Activated CD4-positive, alpha-beta T cell treated with anti-CD3 and anti-CD28 coated beads, Interleukin-2, amount 10 ng/mL, durations not matched to agents 7 days and 5 days (primary cell): ENCODE measurements around the gene MT2A. TPM values are rescaled to one million over a fixed set of nuclear protein-coding genes. Genes with fewer than 3 reads are reported as not detected.
"Not testable (repeated sequence)": the region's sequence is repeated elsewhere in the genome, so short reads cannot be mapped to it uniquely, and the experiment has no call there.

Experiments
- CTCF ChIA-PET: fragments of 350-600 bp; sonication (Branson Sonifier 250); formaldehyde crosslinking; loops from one replicate; lab custom pipeline; 2021; ENCODE audit warnings: antibody characterized with exemption; lab: Charles Lee
- POLR2A ChIA-PET: fragments of 350-600 bp; sonication (Branson Sonifier 250); formaldehyde crosslinking; loops from one replicate; lab custom pipeline; 2021; ENCODE audit warnings: antibody characterized with exemption; lab: Charles Lee
- DNase-seq: peaks from one replicate; pipeline ENCODE4 v3.0.0-alpha.2; 2020
- H3K27ac Mint-ChIP-seq: one replicate; pipeline ENCODE4 v1.8.0; 2021; ENCODE audit warnings: mild to moderate bottlenecking, moderate library complexity, mixed read lengths
- H3K27me3 Mint-ChIP-seq: one replicate; pipeline ENCODE4 v1.8.0; 2021; ENCODE audit warnings: mixed read lengths
- H3K36me3 Mint-ChIP-seq: one replicate; pipeline ENCODE4 v1.8.0; 2021; ENCODE audit warnings: low read depth, mixed read lengths
- H3K4me1 Mint-ChIP-seq: one replicate; pipeline ENCODE4 v1.8.0; 2021; ENCODE audit warnings: mixed read lengths
- H3K4me3 Mint-ChIP-seq: one replicate; pipeline ENCODE4 v1.8.0; 2021; ENCODE audit warnings: mild to moderate bottlenecking, moderate library complexity, mixed read lengths
- H3K9me3 Mint-ChIP-seq: one replicate; pipeline ENCODE4 v1.8.0; 2021; ENCODE audit warnings: mixed read lengths
- total RNA-seq, 2 experiments: library from RNA; stranded (reverse); gene quantifications; one replicate each; pipeline ENCODE4 v1.2.3, GENCODE V29; 2021

MT2A gene
- total RNA-seq, 2 experiments from 2014 or later: 146 to 268 TPM

DNA sequence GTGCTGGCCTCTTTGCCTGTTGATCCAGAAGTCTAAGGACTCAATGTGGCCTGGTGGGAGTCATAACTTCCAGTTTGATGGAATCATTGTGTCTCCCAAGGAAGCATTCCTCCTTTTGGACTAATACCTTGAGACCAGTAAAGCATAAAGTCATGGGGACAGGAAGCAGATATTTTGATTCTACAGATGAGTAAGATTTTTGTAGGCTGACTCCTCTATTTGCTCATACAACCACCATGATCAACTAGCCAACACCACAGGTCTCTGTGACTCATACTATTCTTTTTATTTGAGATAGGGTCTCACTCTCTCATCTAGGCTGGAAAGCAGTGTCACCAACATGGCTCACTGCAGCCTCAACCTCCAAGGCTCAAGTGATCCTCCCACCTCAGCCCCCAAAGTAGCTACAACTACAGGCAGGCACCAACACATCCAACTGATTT lies 6.2 kb downstream of the MT2A start:
- Mint-ChIP-seq H3K27ac (no peak overlapping the region), H3K9me3 (peaks cover 2% of the 10 kb centered on the region), H3K27me3 (peaks cover 11% of the 10 kb centered on the region), H3K4me1 (peaks cover 64% of the 10 kb centered on the region), H3K36me3 (no peaks in the 10 kb centered on the region), H3K4me3 (no peak overlapping the region)
- ChIA-PET CTCF (interaction anchor here (0.8 to 1.5 kb wide), 2 partner anchors 9 to 10 kb away, joined by 4 read pairs; no protein-coding TSS in a partner anchor), POLR2A (no interaction called here)
- DNase-seq: no peak

DNA sequence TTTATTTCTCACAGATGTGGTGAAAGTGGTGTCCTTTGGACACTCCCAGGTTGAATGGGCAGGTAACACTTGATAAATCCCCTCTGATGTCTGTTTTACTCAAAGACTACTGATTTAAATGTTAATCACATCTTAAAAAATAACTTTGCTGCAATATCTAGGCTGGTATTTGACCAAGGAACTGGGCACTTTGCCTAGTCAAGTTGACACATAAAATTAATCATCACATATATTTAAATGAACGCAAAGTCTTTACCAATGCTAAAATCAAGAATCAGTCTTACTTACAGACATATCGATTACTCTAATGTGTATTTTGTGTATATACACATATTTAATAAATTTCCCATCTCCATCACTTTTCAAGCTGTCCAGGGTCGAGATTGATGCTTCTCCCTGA lies 7.0 kb downstream of the MT2A start:
- Mint-ChIP-seq H3K4me1 (peaks cover 60% of the 10 kb centered on the region), H3K27me3 (peaks cover 15% of the 10 kb centered on the region), H3K4me3 (no peak overlapping the region), H3K36me3 (no peaks in the 10 kb centered on the region), H3K27ac (no peak overlapping the region), H3K9me3 (peaks cover 2% of the 10 kb centered on the region)
- ChIA-PET POLR2A (no interaction called here), CTCF (interaction anchor here (1.5 kb wide), 1 partner anchor 8 kb away, joined by 4 read pairs; no protein-coding TSS in a partner anchor)
- DNase-seq: no peak

DNA sequence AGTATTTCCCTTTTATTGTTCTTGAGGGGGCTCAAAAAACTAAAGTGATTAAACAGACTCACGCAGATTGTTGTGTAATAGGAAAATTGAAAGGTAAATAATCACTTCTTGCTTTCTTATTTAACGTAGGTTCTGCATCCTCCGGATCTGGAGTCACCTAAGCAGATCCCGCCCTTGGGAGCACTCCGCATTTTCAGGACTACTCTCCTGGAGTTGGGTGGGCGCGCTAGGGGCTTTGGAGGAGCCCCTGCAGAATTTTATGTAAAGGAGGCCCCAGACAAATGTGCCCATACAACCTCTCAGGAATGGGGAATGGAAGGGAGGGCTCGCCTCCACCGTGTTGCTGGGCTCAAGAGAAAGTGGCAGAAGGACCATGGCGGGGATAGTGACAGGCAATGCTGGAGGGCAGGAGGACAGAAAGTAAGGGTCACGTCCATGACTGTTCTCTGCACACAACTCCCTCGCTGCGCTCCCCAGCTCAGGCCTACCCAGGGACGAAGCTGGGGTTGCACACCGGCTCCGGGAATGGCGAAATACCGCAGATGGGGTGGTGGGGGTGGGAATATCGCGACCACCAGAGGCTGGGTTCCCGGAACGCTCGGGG lies 8.3 kb downstream of the MT2A start:
- no peak for DNase-seq
- ChIA-PET CTCF (interaction anchor here (1.2 kb wide), 1 partner anchor 12 kb away, joined by 4 read pairs; no protein-coding TSS in a partner anchor), POLR2A (no interaction called here)
- H3K27me3 Mint-ChIP-seq: peaks cover 17% of the 10 kb centered on the region
- H3K36me3 Mint-ChIP-seq: no peaks in the 10 kb centered on the region
- peaks cover 46% of the 10 kb centered on the region for H3K4me1 Mint-ChIP-seq
- peak overlapping the region; percentile 39 for H3K27ac Mint-ChIP-seq
- peak overlapping the region; percentile 69 for H3K4me3 Mint-ChIP-seq
- peaks cover 2% of the 10 kb centered on the region for H3K9me3 Mint-ChIP-seq

DNA sequence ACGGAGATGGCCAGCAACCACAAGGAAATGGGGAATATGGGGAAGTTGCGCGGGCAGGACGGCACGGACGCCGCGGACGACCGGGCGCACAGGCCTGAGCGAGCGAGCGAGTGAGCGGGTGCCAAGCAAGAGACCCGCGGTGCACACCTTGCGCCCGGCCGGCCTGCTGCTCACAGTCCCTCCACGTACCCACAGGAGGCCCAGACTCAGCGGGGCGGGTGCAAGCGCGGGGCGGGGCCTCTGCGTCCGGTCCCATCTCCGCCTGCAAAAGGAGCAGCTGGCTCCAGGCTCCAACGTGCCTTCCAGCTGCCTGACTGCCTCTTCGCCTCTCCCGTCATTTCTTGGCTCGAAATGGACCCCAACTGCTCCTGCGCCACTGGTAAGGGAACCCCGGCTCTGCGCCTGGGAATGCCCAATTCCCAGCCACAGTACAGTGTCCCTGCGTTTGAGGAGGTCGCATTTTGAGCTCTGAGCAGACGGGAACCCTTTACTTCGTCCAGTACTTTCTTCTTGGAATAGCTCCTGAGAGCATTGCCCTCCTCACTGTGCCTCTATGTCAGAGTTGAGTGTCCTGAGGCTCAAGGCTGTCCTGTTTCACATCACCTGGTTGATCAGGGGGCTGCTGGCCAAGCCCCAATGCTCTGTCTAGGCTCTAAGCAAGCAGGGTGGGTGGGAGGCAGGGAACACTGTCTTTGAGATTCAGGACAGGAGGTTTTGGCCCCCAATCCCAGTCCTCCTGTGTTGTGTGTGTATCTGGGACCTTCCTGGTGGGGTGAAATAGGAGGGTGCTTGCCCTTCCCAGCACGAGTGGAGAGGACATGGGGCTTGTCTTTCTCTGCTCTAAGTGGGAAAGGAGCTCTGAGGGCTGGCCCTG lies 9.1 kb downstream of the MT2A start:
- ChIA-PET POLR2A (no interaction called here), CTCF (interaction anchor here (1.0 to 2.1 kb wide), 6 partner anchors 9 to 242 kb away, joined by 3 to 9 read pairs (median 4); partner anchors contain the start of gene MT2A)
- Mint-ChIP-seq H3K27me3 (peaks cover 18% of the 10 kb centered on the region), H3K4me1 (peaks cover 43% of the 10 kb centered on the region), H3K27ac (peak overlapping the region; percentile 14), H3K4me3 (peak overlapping the region; percentile 69), H3K36me3 (no peaks in the 10 kb centered on the region), H3K9me3 (peaks cover 2% of the 10 kb centered on the region)
- peak; percentile 73 for DNase-seq

DNA sequence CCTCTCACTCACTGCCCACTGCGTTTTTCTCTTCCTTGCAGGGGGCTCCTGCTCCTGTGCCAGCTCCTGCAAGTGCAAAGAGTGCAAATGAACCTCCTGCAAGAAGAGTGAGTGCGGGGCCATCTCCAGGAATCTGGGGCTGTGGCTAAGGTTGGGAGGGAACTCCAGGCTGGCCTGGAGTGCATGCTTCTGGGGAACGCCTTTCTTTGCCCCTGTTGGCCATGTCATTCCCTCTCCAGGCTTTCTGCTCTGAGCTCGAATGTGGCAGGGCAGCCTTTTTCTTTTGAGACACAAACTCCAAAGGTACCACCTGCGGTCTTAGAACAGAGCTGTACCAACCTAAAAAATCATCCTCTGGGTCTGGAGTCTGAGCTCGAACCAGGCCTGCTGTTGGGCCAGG lies 9.8 kb downstream of the MT2A start:
- H3K4me3 Mint-ChIP-seq: no peak overlapping the region

DNA sequence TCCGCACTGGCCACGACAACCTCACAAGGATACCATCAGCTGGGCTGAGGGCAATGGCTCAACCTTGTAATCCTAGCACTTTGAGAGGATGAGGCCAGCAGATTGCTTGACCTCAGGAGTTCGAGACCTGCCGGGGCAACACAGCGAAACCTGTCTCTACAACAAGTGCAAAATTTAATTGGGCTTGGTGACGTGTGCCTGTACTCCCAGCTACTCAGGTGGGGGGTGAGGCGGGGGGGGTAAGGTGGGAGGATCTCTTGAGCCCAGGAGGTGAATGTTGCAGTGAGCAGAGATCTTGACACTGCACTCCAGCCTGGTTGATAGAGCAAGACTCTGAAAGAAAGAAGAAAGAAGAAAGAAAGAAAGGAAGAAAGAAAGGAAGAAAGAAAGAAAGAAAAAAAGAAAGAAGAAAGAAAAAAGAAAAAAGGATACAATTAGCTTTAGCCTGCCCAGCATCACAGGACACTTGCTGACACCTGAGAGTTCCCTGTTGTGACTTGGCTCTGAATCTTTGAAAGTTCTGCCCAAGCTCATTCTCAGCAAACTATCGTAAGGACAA lies 12.0 kb downstream of the MT2A start:
- Mint-ChIP-seq H3K4me1 (peaks cover 30% of the 10 kb centered on the region), H3K4me3 (no peak overlapping the region), H3K36me3 (no peaks in the 10 kb centered on the region), H3K27ac (no peak overlapping the region), H3K9me3 (no peaks in the 10 kb centered on the region), H3K27me3 (peaks cover 23% of the 10 kb centered on the region)
- POLR2A ChIA-PET: no interaction called here
- CTCF ChIA-PET: interaction anchor here (0.5 to 1.1 kb wide), 3 partner anchors 16 to 903 kb away, joined by 3 read pairs; no protein-coding TSS in a partner anchor
- no peak for DNase-seq

More for the DNA sequence above, 9.8 kb downstream of the MT2A start:
- DNase-seq: no peak
- peaks cover 18% of the 10 kb centered on the region for H3K27me3 Mint-ChIP-seq
- H3K4me1 Mint-ChIP-seq: peaks cover 42% of the 10 kb centered on the region
- peak overlapping the region; percentile 14 for H3K27ac Mint-ChIP-seq
- peaks cover 2% of the 10 kb centered on the region for H3K9me3 Mint-ChIP-seq
- no peaks in the 10 kb centered on the region for H3K36me3 Mint-ChIP-seq
- CTCF ChIA-PET: interaction anchor here (1.0 to 2.1 kb wide), 5 partner anchors 10 to 241 kb away, joined by 3 to 9 read pairs (median 4); partner anchors contain the start of gene MT2A
- POLR2A ChIA-PET: no interaction called here

DNA sequence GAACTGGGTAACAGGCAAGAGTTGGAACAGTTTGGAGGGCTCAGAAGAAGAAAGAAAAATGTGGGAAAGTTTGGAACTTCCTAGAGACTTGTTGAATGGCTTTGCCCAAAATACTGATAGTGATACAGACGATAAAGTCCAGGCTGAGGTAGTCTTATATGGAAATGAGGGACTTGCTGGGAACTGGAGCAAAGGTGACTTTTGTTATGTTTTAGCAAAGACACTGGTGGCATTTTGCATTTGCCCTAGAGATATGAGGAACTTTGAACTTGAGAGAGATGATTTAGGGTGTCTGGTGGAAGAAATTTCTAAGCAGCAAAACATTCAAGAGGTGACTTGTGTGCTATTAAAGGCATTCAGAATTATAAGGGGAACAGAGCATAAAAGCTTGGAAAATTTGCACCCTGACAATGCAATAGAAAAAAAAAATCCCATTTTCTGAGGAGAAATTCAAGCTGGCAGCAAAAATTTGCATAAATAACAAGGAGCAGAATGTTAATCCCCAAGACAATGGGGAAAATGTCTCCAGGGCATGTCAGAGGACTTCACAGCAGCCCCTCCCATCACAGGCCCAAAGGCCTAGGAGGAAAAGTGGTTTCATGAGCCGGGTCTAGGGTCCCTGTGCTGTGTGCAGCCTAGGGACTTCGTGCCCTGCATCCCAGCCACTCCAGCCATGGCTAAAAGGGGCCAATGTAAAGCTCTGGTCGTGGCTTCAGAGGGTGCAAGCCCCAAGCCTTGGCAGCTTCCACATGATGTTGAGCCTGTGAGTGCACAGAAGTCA lies 13.5 kb downstream of the MT2A start:
- H3K9me3 Mint-ChIP-seq, CTCF ChIA-PET, H3K4me3 Mint-ChIP-seq, H3K27ac Mint-ChIP-seq, DNase-seq, H3K36me3 Mint-ChIP-seq, POLR2A ChIA-PET: not testable (repeated sequence)
- H3K27me3 Mint-ChIP-seq: peaks cover 24% of the 10 kb centered on the region
- peaks cover 39% of the 10 kb centered on the region for H3K4me1 Mint-ChIP-seq

DNA sequence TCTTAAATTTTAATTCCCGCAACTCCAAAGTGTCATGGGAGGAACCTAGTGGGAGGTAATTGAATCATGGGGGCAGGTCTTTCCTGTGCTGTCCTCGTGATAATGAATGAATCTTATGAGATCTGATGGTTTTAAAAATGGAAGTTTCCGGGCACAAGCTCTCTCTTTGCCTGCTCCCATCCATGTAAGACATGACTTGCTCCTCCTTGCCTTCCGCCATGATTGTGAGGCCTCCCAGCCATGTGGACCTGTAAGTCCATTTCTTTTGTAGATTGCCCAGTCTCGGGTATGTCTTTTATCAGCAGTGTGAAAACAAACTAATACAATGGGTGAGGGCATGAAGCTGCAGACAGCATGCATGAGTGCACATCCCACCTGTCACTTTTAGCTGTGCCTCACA lies 14.8 kb downstream of the MT2A start:
- POLR2A ChIA-PET, H3K4me3 Mint-ChIP-seq, H3K36me3 Mint-ChIP-seq, DNase-seq, H3K9me3 Mint-ChIP-seq: not testable (repeated sequence)
- CTCF ChIA-PET: interaction anchor here (0.8 to 1.9 kb wide), 6 partner anchors 8 to 79 kb away, joined by 3 to 6 read pairs (median 4); partner anchors contain the start of gene MT2A
- Mint-ChIP-seq H3K27me3 (peaks cover 19% of the 10 kb centered on the region), H3K27ac (peak overlapping the region; percentile 67), H3K4me1 (peaks cover 33% of the 10 kb centered on the region)

DNA sequence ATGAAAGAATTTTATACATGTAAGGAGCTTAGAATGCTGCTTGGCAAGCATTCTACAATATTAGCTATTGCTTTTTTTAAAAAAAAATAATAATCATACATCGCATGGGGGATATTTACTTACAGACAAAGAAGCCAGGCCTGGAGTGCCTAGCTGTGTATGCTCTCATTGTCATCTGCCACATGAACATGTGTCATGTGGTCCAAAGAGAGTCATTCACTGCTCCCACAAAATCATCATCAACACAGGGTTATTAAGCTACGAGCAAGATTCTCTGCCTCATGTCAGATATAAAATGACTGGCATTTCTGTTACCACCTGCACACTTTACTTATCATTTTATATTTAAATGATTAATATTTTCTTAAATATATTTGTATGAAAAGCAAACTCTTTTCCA lies 15.3 kb downstream of the MT2A start:
- DNase-seq: no peak
- CTCF ChIA-PET: interaction anchor here (0.8 to 1.9 kb wide), 6 partner anchors 8 to 78 kb away, joined by 3 to 6 read pairs (median 4); partner anchors contain the start of gene MT2A
- H3K27ac Mint-ChIP-seq: peak overlapping the region; percentile 67
- no peaks in the 10 kb centered on the region for H3K9me3 Mint-ChIP-seq
- peaks cover 16% of the 10 kb centered on the region for H3K27me3 Mint-ChIP-seq
- no peaks in the 10 kb centered on the region for H3K36me3 Mint-ChIP-seq
- POLR2A ChIA-PET: no interaction called here
- peaks cover 28% of the 10 kb centered on the region for H3K4me1 Mint-ChIP-seq
- no peak overlapping the region for H3K4me3 Mint-ChIP-seq

DNA sequence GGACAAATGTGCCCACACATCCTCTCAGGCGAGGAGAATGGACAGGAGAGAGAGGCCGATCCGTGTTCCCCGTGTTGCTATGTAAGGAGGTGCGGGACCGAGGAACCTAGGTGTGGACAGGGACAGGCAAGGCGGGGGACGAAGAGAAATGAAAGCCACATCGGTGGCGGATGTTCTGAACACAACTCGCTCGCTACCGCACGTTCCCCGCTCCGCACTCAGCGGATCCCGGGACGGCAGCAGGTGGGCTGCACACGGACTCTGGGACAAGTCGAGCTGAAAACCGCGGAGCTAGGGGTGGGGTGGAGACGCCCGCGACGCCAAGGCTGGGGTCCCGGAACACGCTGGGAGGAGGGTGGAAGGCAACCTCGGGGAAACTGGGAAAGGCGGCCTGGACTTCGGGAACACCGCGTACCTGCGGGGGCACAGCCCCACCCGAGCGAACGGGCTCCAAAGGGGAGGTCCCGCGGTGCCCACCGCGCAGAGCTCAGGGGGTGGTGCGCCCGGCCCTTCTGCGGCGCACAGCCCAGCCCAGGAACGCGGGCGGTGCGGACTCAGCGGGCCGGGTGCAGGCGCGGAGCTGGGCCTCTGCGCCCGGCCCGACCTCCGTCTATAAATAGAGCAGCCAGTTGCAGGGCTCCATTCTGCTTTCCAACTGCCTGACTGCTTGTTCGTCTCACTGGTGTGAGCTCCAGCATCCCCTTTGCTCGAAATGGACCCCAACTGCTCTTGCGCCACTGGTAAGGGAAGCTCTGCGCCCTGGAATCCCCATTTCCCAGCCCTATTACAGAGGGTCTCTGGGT lies 17.0 kb downstream of the MT2A start, which contains the start of gene MT1E:
Gene MT1E (plus strand): TSS at position 642 of the 803 bp plus-strand sequence. CDS start 71 bp downstream, at position 713.
- peaks cover 26% of the 10 kb centered on the region for H3K4me1 Mint-ChIP-seq
- CTCF ChIA-PET: interaction anchor here (0.8 to 3.3 kb wide), 6 partner anchors 11 to 79 kb away, joined by 3 to 11 read pairs (median 3); no protein-coding TSS in a partner anchor
- POLR2A ChIA-PET: interaction anchor here (0.7 to 1.3 kb wide), 3 partner anchors 15 to 51 kb away, joined by 3 to 5 read pairs (median 3); partner anchors contain the start of gene MT2A
- no peaks in the 10 kb centered on the region for H3K9me3 Mint-ChIP-seq
- peak within 1 kb of the TSS; percentile 90 for H3K4me3 Mint-ChIP-seq
- no peaks in the 10 kb centered on the region for H3K36me3 Mint-ChIP-seq
- DNase-seq: peak; percentile 76
- peaks cover 21% of the 10 kb centered on the region for H3K27me3 Mint-ChIP-seq
- peak within 1 kb of the TSS; percentile 94 for H3K27ac Mint-ChIP-seq
